Fibroblast of lung (primary cell): ENCODE data around the gene KIRREL3. TPM values are rescaled to one million over a fixed set of nuclear protein-coding genes. Genes with fewer than 3 reads are reported as not detected.

Experiments
- DNase-seq, 2 donors: peaks; one replicate each; pipeline versions ENCODE4 v3.0.0 to v3.0.0-alpha.2; 2010; ENCODE audit warnings: low read depth in 2 of 2
- H2AFZ ChIP-seq: 2 replicates; pipeline ENCODE4 v1.5.1; 2012; ENCODE audit warnings: low read length, control low read depth, inconsistent platforms
- H3K27ac ChIP-seq: 2 replicates; pipeline ENCODE4 v1.5.1; 2011; ENCODE audit warnings: low read length, control low read depth; ENCODE audit not compliant: insufficient read depth
- H3K27me3 ChIP-seq: 2 replicates; pipeline ENCODE4 v1.5.1; 2011; ENCODE audit warnings: mild to moderate bottlenecking, low read length; ENCODE audit not compliant: control insufficient read depth, insufficient read depth
- H3K36me3 ChIP-seq: 2 replicates; pipeline ENCODE4 v1.5.1; 2011; ENCODE audit warnings: low read length; ENCODE audit not compliant: control insufficient read depth, insufficient read depth
- H3K4me1 ChIP-seq: 2 replicates; pipeline ENCODE4 v1.5.1; 2011; ENCODE audit warnings: low read length; ENCODE audit not compliant: control insufficient read depth, insufficient read depth; ENCODE audit errors: extremely low read depth
- H3K4me2 ChIP-seq: 2 replicates; pipeline ENCODE4 v1.5.1; 2011; ENCODE audit warnings: low read length, control low read depth; ENCODE audit not compliant: insufficient read depth; ENCODE audit errors: extremely low read depth
- H3K4me3 ChIP-seq, 4 experiments: fragments of 200-600 bp in 1 of 4; sonication (generic) in 1 of 4; replicated peaks in 1 of 4; 2 replicates each; pipeline ENCODE4 v1.5.1; 2011 to 2016; ENCODE audit warnings: low read length in 4 of 4, low read depth in 3 of 4, mild to moderate bottlenecking in 3 of 4, control low read depth in 2 of 4, inconsistent platforms in 1 of 4, mixed read lengths in 1 of 4; ENCODE audit not compliant: insufficient read depth in 1 of 4; ENCODE audit errors: control extremely low read depth in 1 of 4
- H3K79me2 ChIP-seq: 2 replicates; pipeline ENCODE4 v1.5.1; 2012; ENCODE audit warnings: mild to moderate bottlenecking, low read length, inconsistent platforms; ENCODE audit not compliant: control insufficient read depth, insufficient read depth
- H3K9ac ChIP-seq: 2 replicates; pipeline ENCODE4 v1.5.1; 2011; ENCODE audit warnings: mild to moderate bottlenecking, low read length, control low read depth; ENCODE audit not compliant: insufficient read depth
- H3K9me3 ChIP-seq: 2 replicates; pipeline ENCODE4 v1.5.1; 2012; ENCODE audit warnings: low read depth, low read length; ENCODE audit not compliant: control insufficient read depth, insufficient read depth
- H4K20me1 ChIP-seq: 2 replicates; pipeline ENCODE4 v1.5.1; 2011; ENCODE audit warnings: low read length; ENCODE audit not compliant: control insufficient read depth, insufficient read depth; ENCODE audit errors: extremely low read depth
- CTCF ChIP-seq, 2 donors: IDR thresholded peaks in 1 of 2; conservative IDR thresholded peaks in 1 of 2; 1 replicate in 1 of 2; 2 replicates in 1 of 2; pipeline ENCODE4 v1.5.1; 2011 to 2012; ENCODE audit warnings: low read length in 2 of 2, control low read depth in 1 of 2, inconsistent platforms in 1 of 2, low read depth in 1 of 2, mild to moderate bottlenecking in 1 of 2
- EZH2 ChIP-seq: IDR thresholded peaks from 2 replicates; pipeline ENCODE4 v1.5.1; 2012; ENCODE audit warnings: low read length, control low read depth, mild to moderate bottlenecking; ENCODE audit errors: missing control alignments
- polyA plus RNA-seq, 2 donors: library from polyadenylated mRNA; depleted of rRNA in 1 of 2; stranded (reverse) in 1 of 2; unstranded in 1 of 2; fragments of >200 nt; gene quantifications; 2 replicates each; pipeline ENCODE4 v1.2.1, GENCODE V29; 2011 to 2012; ENCODE audit warnings: missing spikeins in 1 of 2
- total RNA-seq: library from RNA; depleted of rRNA; stranded (reverse); fragments of >200 nt; gene quantifications from 2 replicates; pipeline ENCODE4 v1.2.1, GENCODE V29; 2014

Gene KIRREL3
- total and polyA plus RNA-seq, 2 donors (not counting 1 experiment from before 2014, with no cell fraction given) = 2.8 to 6.1 TPM

DNA sequence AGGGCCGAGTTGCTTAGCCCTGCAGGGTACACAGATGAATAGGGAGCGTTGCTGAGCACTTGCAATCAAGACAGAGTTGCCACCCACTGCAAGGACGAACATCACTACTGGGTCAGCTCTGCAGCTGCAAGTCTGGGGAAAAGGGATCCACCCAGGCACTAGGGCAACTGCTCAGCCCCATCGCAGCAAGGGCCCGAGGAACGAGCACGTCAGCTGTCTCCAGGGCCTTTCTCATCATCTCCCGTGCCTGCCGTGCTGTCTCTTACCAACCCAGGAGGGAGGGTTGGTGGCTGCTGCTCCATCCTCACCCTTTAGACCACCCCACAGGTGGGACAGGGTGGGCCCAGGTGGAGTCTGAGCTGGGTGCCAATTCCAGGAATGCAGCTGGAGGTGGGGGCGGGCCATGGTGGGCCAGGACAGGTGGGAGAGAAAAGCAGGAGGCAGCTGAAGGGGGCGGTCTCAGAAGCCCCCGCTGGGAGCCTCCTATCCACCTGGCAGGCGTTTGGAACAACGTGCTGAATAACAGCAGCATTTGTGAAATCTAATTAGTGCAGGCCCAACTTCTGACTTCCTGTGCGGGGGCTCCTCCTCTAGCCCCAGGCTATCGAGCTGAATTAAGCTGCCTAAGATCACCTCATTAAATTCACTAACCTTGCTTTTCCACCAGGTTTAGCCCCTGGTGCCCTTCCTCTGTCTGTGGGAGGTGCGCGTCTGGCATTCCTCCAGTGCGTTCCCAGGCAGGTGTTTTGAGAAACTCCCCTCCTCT, 392.6 kb downstream of the KIRREL3 start:
- DNase-seq = no peak
- no peaks in the 10 kb centered on the region for H3K36me3 ChIP-seq
- H3K4me3 ChIP-seq = no peak overlapping the region
- no peaks in the 10 kb centered on the region for H3K9me3 ChIP-seq
- TF ChIP-seq CTCF (conservative IDR thresholded peaks at IDR 0.05 in 1 of 2, IDR thresholded peaks at IDR 0.05 in 1 of 2; ENCODE audit: low read depth in 1 of 2, low read length in 2 of 2) (no peak), EZH2 (no peak)
- no peaks in the 10 kb centered on the region for H4K20me1 ChIP-seq
- no peaks in the 10 kb centered on the region for H3K79me2 ChIP-seq
- H3K27me3 ChIP-seq = no peaks in the 10 kb centered on the region
- H3K9ac ChIP-seq = no peak overlapping the region
- H3K4me1 ChIP-seq = no peaks in the 10 kb centered on the region
- no peak overlapping the region for H2AFZ ChIP-seq
- H3K27ac ChIP-seq = no peak overlapping the region
- H3K4me2 ChIP-seq = no peak overlapping the region

DNA sequence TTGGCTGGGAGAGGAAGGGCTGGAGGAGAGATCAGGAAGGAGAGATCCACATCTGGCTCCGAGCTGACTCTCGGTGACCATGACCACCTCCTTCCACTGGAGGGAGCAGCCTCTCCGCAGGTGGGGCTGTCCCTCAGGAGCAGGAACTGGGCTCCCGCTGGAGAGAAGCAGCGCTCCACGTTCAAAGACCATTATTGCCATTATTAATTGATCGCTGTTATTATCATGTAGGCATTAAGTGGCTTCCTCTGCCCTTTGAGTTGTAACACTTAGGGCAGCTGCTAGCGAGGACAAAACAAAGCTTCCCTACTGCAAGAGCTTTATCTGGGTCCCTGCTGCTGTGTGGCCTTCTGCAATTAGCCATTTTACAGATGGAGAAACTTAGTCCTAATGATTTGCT, 393.2 kb downstream of the KIRREL3 start:
- peak; percentile 71 to 90 for TF ChIP-seq CTCF (conservative IDR thresholded peaks at IDR 0.05 in 1 of 2, IDR thresholded peaks at IDR 0.05 in 1 of 2; ENCODE audit: low read depth in 1 of 2, low read length in 2 of 2)
- TF ChIP-seq EZH2 = no peak
- H3K4me3 ChIP-seq = no peak overlapping the region
- no peaks in the 10 kb centered on the region for H3K27me3 ChIP-seq
- H3K4me1 ChIP-seq = no peaks in the 10 kb centered on the region
- peak; percentile 25 to 37 for DNase-seq
- H3K27ac ChIP-seq = no peak overlapping the region
- H3K79me2 ChIP-seq = no peaks in the 10 kb centered on the region
- H3K36me3 ChIP-seq = no peaks in the 10 kb centered on the region
- H2AFZ ChIP-seq = no peak overlapping the region
- H4K20me1 ChIP-seq = no peaks in the 10 kb centered on the region
- no peak overlapping the region for H3K9ac ChIP-seq
- no peaks in the 10 kb centered on the region for H3K9me3 ChIP-seq
- no peak overlapping the region for H3K4me2 ChIP-seq

GRCh38 chr11:126606484-126606883, 394.1 kb downstream of the KIRREL3 start:
- Histone ChIP-seq H3K27me3 (no peaks in the 10 kb centered on the region), H4K20me1 (no peaks in the 10 kb centered on the region), H3K36me3 (no peaks in the 10 kb centered on the region), H3K27ac (no peak overlapping the region), H3K79me2 (no peaks in the 10 kb centered on the region), H3K9me3 (no peaks in the 10 kb centered on the region), H3K4me1 (no peaks in the 10 kb centered on the region), H3K4me3 (no peak overlapping the region), H3K4me2 (no peak overlapping the region), H2AFZ (no peak overlapping the region), H3K9ac (no peak overlapping the region)
- DNase-seq = no peak
- TF ChIP-seq CTCF (conservative IDR thresholded peaks at IDR 0.05 in 1 of 2, IDR thresholded peaks at IDR 0.05 in 1 of 2; ENCODE audit: low read depth in 1 of 2, low read length in 2 of 2) (no peak), EZH2 (no peak)
